CD14-positive monocyte (primary cell): ENCODE results near the gene STK32C. TPM values are rescaled to one million over a fixed set of nuclear protein-coding genes. Genes with fewer than 3 reads are reported as not detected.

Source experiments
- DNase-seq, 3 donors: peaks; one replicate each; pipeline ENCODE4 v3.0.0-alpha.2; 2011 to 2022
- H2AFZ ChIP-seq: 2 replicates; pipeline ENCODE4 v1.6.0; 2012; ENCODE audit warnings: mild to moderate bottlenecking, low read depth, low read length, inconsistent platforms; ENCODE audit not compliant: insufficient read depth, poor library complexity, severe bottlenecking
- H3K27ac ChIP-seq, 2 donors: 1 replicate in 1 of 2; 2 replicates in 1 of 2; pipeline ENCODE4 v1.5.1; 2012 to 2013; ENCODE audit warnings: low read length in 2 of 2, control low read depth in 1 of 2, inconsistent platforms in 1 of 2, low read depth in 1 of 2, mild to moderate bottlenecking in 1 of 2
- H3K27me3 ChIP-seq, 2 donors: one replicate each; pipeline versions ENCODE4 v1.6.0 to v1.6.1; 2011 to 2013; ENCODE audit warnings: low read length in 2 of 2; ENCODE audit not compliant: control insufficient read depth in 2 of 2, insufficient read depth in 2 of 2
- H3K36me3 ChIP-seq, 2 donors: replicated peaks in 1 of 2; 1 replicate in 1 of 2; 2 replicates in 1 of 2; pipeline versions ENCODE4 v1.5.1 to v1.6.1; 2012 to 2013; ENCODE audit warnings: low read length in 2 of 2, control low read depth in 1 of 2, inconsistent platforms in 1 of 2, mild to moderate bottlenecking in 1 of 2; ENCODE audit not compliant: insufficient read depth in 2 of 2, control insufficient read depth in 1 of 2
- H3K4me1 ChIP-seq, 2 donors: 1 replicate in 1 of 2; 2 replicates in 1 of 2; pipeline versions ENCODE4 v1.5.1 to v1.6.1; 2012 to 2013; ENCODE audit warnings: low read length in 2 of 2, control low read depth in 1 of 2, inconsistent platforms in 1 of 2, mild to moderate bottlenecking in 1 of 2, moderate library complexity in 1 of 2; ENCODE audit not compliant: insufficient read depth in 2 of 2, control insufficient read depth in 1 of 2
- H3K4me2 ChIP-seq: replicated peaks from 2 replicates; pipeline ENCODE3; 2012; ENCODE audit warnings: low read length, moderate library complexity, mild to moderate bottlenecking; ENCODE audit not compliant: poor library complexity, severe bottlenecking; ENCODE audit errors: extremely low read depth
- H3K4me3 ChIP-seq, 3 experiments: fragments of 200-600 bp in 1 of 3; sonication (generic) in 1 of 3; replicated peaks in 1 of 3; 1 replicate in 2 of 3; 2 replicates in 1 of 3; pipeline ENCODE4 v1.5.1; 2011 to 2013; ENCODE audit warnings: low read length in 3 of 3, mild to moderate bottlenecking in 3 of 3, control low read depth in 2 of 3, low read depth in 2 of 3, inconsistent platforms in 1 of 3, moderate library complexity in 1 of 3
- H3K79me2 ChIP-seq: 2 replicates; pipeline ENCODE4 v1.6.0; 2012; ENCODE audit warnings: mild to moderate bottlenecking, control low read depth, inconsistent platforms, low read length, moderate library complexity; ENCODE audit not compliant: insufficient read depth
- H3K9ac ChIP-seq: 2 replicates; pipeline ENCODE4 v1.6.0; 2017; ENCODE audit warnings: low read length, mild to moderate bottlenecking; ENCODE audit not compliant: insufficient read depth, poor library complexity, severe bottlenecking
- H3K9me3 ChIP-seq, 2 donors: replicated peaks in 1 of 2; 1 replicate in 1 of 2; 2 replicates in 1 of 2; pipeline versions ENCODE4 v1.5.1 to v1.6.1; 2012 to 2013; ENCODE audit warnings: low read length in 2 of 2, control low read depth in 1 of 2; ENCODE audit not compliant: control insufficient read depth in 1 of 2, insufficient read depth in 1 of 2
- H4K20me1 ChIP-seq: 2 replicates; pipeline ENCODE4 v1.6.0; 2012; ENCODE audit warnings: mild to moderate bottlenecking, low read length, control low read depth, moderate library complexity; ENCODE audit not compliant: insufficient read depth
- H3K27ac Mint-ChIP-seq, 7 donors: one replicate each; pipeline ENCODE4 v1.8.0; 2020; ENCODE audit warnings: mild to moderate bottlenecking in 7 of 7, mixed read lengths in 7 of 7, moderate library complexity in 6 of 7, inconsistent platforms in 2 of 7
- H3K27me3 Mint-ChIP-seq, 3 donors: one replicate each; pipeline ENCODE4 v1.8.0; 2021 to 2022; ENCODE audit warnings: low read depth in 3 of 3, mild to moderate bottlenecking in 3 of 3, mixed read lengths in 3 of 3, moderate library complexity in 3 of 3, inconsistent platforms in 1 of 3
- H3K36me3 Mint-ChIP-seq, 2 donors: one replicate each; pipeline ENCODE4 v1.8.0; 2020; ENCODE audit warnings: mixed read lengths in 2 of 2, inconsistent platforms in 1 of 2, mild to moderate bottlenecking in 1 of 2
- H3K4me1 Mint-ChIP-seq: one replicate; pipeline ENCODE4 v1.8.0; 2020; ENCODE audit warnings: mild to moderate bottlenecking, mixed read lengths
- H3K4me3 Mint-ChIP-seq, 2 donors: one replicate each; pipeline ENCODE4 v1.8.0; 2020; ENCODE audit warnings: mild to moderate bottlenecking in 2 of 2, mixed read lengths in 2 of 2, moderate library complexity in 1 of 2
- H3K9me3 Mint-ChIP-seq, 7 donors: one replicate each; pipeline ENCODE4 v1.8.0; 2020 to 2022; ENCODE audit warnings: mixed read lengths in 7 of 7, mild to moderate bottlenecking in 6 of 7, moderate library complexity in 6 of 7, inconsistent platforms in 2 of 7
- WGBS: methylation state at CpG from one replicate; pipeline ENCODE4 v1.1.5; 2013; ENCODE audit warnings: missing lambda C conversion rate; ENCODE audit not compliant: insufficient coverage; 5-methylcytosine and 5-hydroxymethylcytosine counted together
- intact Hi-C, 2 donors: fragments of 100-400 bp; cut with micrococcal nuclease; formaldehyde crosslinking; loops; one replicate each; pipeline versions ENCODE4 v1.15.0 to v1.15.1; 2023
- polyA plus RNA-seq, 3 donors: library from polyadenylated mRNA; depleted of rRNA in 1 of 3; unstranded in 2 of 3; stranded (reverse) in 1 of 3; fragments of 300-500 nt in 2 of 3; fragments of >200 nt in 1 of 3; fragmentation: Illumina TruSeq in 2 of 3; gene quantifications; 1 replicate in 2 of 3; 2 replicates in 1 of 3; pipeline ENCODE4 v1.2.3, GENCODE V29; 2012 to 2021
- TF ChIP-seq, protein P1 (sequence below): fragments of 200-600 bp; IDR thresholded peaks from one replicate; pipeline ENCODE4 v1.8.0; 2022; ENCODE audit warnings: antibody characterized with exemption, mild to moderate bottlenecking

The STK32C gene
- polyA plus RNA-seq, 3 donors: 13.6 to 22.8 (median 18.4) TPM

DNA sequence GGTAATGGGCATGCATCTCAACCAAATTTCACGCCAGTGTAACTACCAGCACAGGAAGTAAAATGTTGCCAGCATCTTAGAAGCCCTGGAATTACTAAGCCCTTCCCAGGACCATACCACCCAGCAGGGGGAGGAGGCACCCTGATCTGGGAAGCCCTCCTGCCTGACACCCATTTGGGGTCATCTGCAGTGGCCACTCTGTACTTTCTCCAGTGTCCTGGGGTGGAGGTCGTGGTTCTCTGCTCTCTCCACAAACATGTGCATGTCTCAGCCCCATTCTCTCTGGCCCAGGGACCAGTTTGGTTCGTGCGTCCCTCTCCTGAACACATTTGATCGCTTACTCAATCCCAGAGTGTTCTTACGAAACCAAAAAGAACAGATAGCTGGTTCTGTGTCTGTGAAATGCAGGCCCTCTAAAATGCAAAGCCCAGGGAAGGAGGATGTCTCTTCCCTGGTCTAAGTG is 14.9 kb upstream of the STK32C start:
- Histone ChIP-seq H3K27me3 (no peaks in the 10 kb centered on the region), H3K27ac (peak overlapping the region in 1 of 2 donors; percentile 53), H3K9ac (no peak overlapping the region), H3K79me2 (peaks cover 20% of the 10 kb centered on the region), H3K4me3 (peak overlapping the region in 1 of 3 experiments; percentile 27), H4K20me1 (peaks cover 32% of the 10 kb centered on the region), H3K4me1 (peaks cover 39 to 42% of the 10 kb centered on the region in 2 donors), H3K9me3 (no peaks in the 10 kb centered on the region), H3K4me2 (peak overlapping the region; percentile 23), H2AFZ (no peak overlapping the region), H3K36me3 (peaks cover 0 to 25% of the 10 kb centered on the region in 2 donors)
- peak in 2 of 3 donors; percentile 42 to 49 for DNase-seq
- Mint-ChIP-seq H3K36me3 (peaks cover 33 to 49% of the 10 kb centered on the region in 2 donors), H3K4me1 (peaks cover 52% of the 10 kb centered on the region), H3K4me3 (peak overlapping the region; percentile 18 to 74), H3K9me3 (no peaks in the 10 kb centered on the region), H3K27ac (peak overlapping the region; percentile 60 to 83 (median 76)), H3K27me3 (peaks cover 0 to 1% (median 0%) of the 10 kb centered on the region in 3 donors)
- TF ChIP-seq, protein P1, sequence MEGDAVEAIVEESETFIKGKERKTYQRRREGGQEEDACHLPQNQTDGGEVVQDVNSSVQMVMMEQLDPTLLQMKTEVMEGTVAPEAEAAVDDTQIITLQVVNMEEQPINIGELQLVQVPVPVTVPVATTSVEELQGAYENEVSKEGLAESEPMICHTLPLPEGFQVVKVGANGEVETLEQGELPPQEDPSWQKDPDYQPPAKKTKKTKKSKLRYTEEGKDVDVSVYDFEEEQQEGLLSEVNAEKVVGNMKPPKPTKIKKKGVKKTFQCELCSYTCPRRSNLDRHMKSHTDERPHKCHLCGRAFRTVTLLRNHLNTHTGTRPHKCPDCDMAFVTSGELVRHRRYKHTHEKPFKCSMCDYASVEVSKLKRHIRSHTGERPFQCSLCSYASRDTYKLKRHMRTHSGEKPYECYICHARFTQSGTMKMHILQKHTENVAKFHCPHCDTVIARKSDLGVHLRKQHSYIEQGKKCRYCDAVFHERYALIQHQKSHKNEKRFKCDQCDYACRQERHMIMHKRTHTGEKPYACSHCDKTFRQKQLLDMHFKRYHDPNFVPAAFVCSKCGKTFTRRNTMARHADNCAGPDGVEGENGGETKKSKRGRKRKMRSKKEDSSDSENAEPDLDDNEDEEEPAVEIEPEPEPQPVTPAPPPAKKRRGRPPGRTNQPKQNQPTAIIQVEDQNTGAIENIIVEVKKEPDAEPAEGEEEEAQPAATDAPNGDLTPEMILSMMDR: no peak
- 4% methylated on average over 5 of the region's 6 CpGs for WGBS
- intact Hi-C loops: no loop called here

DNA sequence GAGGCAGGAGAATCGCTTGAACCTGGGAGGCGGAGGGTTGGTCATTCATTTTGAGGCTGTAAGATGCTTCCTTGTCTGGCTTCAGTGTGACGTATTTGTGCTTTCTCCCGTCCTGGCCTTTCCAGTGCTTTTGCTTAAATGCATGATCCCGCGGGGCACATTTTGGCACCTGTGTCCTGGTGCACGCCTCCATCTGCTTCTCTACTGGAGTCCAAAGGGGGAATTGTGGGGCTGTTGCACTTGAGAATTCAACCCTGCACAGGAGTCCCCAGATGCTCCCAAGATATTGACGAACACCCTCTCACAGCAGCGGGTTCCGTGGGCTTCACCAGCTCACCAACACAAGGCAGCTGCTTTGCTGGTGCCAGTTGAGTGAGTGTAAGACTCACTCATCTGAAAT is 14.0 kb upstream of the STK32C start:
- Mint-ChIP-seq H3K27me3 (peaks cover 0 to 1% (median 0%) of the 10 kb centered on the region in 3 donors), H3K4me3 (no peak overlapping the region), H3K4me1 (peaks cover 47% of the 10 kb centered on the region), H3K27ac (peak overlapping the region in 2 of 7 donors; percentile 10 to 14), H3K9me3 (no peaks in the 10 kb centered on the region), H3K36me3 (peaks cover 30 to 40% of the 10 kb centered on the region in 2 donors)
- H3K9ac ChIP-seq: no peak overlapping the region
- peaks cover 12% of the 10 kb centered on the region for H3K79me2 ChIP-seq
- peaks cover 0 to 22% of the 10 kb centered on the region in 2 donors for H3K36me3 ChIP-seq
- H3K4me1 ChIP-seq: peaks cover 36 to 42% of the 10 kb centered on the region in 2 donors
- H3K9me3 ChIP-seq: no peaks in the 10 kb centered on the region
- H3K4me2 ChIP-seq: no peak overlapping the region
- TF ChIP-seq, protein P1: no peak
- peaks cover 23% of the 10 kb centered on the region for H4K20me1 ChIP-seq
- DNase-seq: no peak
- no peak overlapping the region for H3K4me3 ChIP-seq
- no peak overlapping the region for H2AFZ ChIP-seq
- no peaks in the 10 kb centered on the region for H3K27me3 ChIP-seq
- intact Hi-C loops: no loop called here
- H3K27ac ChIP-seq: no peak overlapping the region
- 99% methylated on average over 7 of the region's 10 CpGs for WGBS
